SK-N-SH treated with all-trans-retinoic acid at 6 μM for 48 hours (cell line): ENCODE results near the gene MARCOL.

Experiments
- OSR1 ChIP-seq: fragments of 250-450 bp; sonication (Bioruptor Pico); IDR thresholded peaks from 2 replicates; pipeline ENCODE4 v1.8.0; 2022; ENCODE audit warnings: moderate library complexity, mild to moderate bottlenecking, inconsistent platforms
- PATZ1 ChIP-seq: fragments of 250-450 bp; sonication (Bioruptor Pico); IDR thresholded peaks from 2 replicates; pipeline ENCODE4 v1.8.0; 2020; ENCODE audit warnings: mild to moderate bottlenecking, moderate library complexity, borderline replicate concordance

DNA sequence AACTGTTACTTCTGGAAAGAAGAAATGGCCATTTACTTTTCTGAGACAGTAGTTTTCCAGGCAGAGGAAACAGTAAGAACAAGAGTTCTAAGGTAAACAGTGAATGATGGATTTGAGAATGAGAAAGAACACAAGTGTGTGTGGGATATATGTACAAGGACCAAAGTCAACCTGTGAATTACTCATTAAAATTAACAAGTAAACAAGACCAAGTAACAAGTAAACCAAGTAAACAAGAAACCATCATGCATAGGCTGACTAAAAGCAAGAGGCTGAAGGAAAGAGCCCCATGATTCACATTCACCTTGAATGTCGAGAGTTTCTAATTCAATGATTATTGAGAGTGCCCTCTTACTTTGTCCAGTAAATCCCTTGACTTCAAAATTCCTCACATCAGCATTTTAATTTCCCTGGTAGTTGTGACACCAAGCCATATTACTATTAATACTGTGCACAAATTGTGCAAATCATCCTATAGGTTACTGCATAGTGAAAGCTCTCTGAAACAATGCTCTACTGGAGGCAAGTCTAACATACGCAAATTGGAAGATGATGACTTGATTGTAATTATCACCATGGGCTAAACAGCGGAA lies 9.8 kb upstream of the MARCOL start:
- no peak for TF ChIP-seq PATZ1 (CRISPR knock-in tag)
- no peak for TF ChIP-seq OSR1
